GM21526 (cell line): ENCODE results near the gene NYAP2.

Experiments
- ATAC-seq: cut with Tn5 transposase; IDR thresholded peaks from one replicate; pipeline ENCODE4 v1.9.1; 2021; ENCODE audit warnings: moderate library complexity; ENCODE audit not compliant: unreplicated experiment, low FRiP score

NYAP2 gene

GRCh38 chr2:225472161-225472560, 72.7 kb downstream of the NYAP2 start:
- no peak for ATAC-seq

GRCh38 chr2:225479386-225479785, 79.9 kb downstream of the NYAP2 start:
- ATAC-seq, result no peak

GRCh38 chr2:225484751-225485150, 85.2 kb downstream of the NYAP2 start:
- ATAC-seq, result no peak

- ATAC-seq, result no peak
Observed at GRCh38 chr2:225486236-225486635, 86.7 kb downstream of the NYAP2 start.

- ATAC-seq, result no peak
Observed at GRCh38 chr2:225487878-225488416, 88.4 kb downstream of the NYAP2 start.

GRCh38 chr2:225488743-225489142, 89.2 kb downstream of the NYAP2 start:
- ATAC-seq, result no peak

- no peak for ATAC-seq
Observed at GRCh38 chr2:225493420-225494099, 94.0 kb downstream of the NYAP2 start.

GRCh38 chr2:225494100-225494459, 94.6 kb downstream of the NYAP2 start:
- ATAC-seq, result no peak

- ATAC-seq, result no peak
Observed at GRCh38 chr2:225495706-225496105, 96.2 kb downstream of the NYAP2 start.

GRCh38 chr2:225496568-225496967, 97.1 kb downstream of the NYAP2 start:
- no peak for ATAC-seq

- ATAC-seq, result no peak
Observed at GRCh38 chr2:225497166-225497565, 97.7 kb downstream of the NYAP2 start.

- no peak for ATAC-seq
Observed at GRCh38 chr2:225501022-225501421, 101.5 kb downstream of the NYAP2 start.

GRCh38 chr2:225502971-225503370, 103.5 kb downstream of the NYAP2 start:
- ATAC-seq, result no peak

- no peak for ATAC-seq
Observed at GRCh38 chr2:225510796-225511195, 111.3 kb downstream of the NYAP2 start.

GRCh38 chr2:225512469-225512868, 113.0 kb downstream of the NYAP2 start:
- no peak for ATAC-seq

GRCh38 chr2:225512876-225513540, 113.5 kb downstream of the NYAP2 start:
- ATAC-seq, result no peak

GRCh38 chr2:225515033-225515432, 115.5 kb downstream of the NYAP2 start:
- ATAC-seq, result no peak

GRCh38 chr2:225526760-225527390, 127.4 kb downstream of the NYAP2 start:
- no peak for ATAC-seq

GRCh38 chr2:225531559-225531958, 132.0 kb downstream of the NYAP2 start:
- ATAC-seq, result no peak

GRCh38 chr2:225532096-225532495, 132.6 kb downstream of the NYAP2 start:
- no peak for ATAC-seq

GRCh38 chr2:225534037-225534436, 134.5 kb downstream of the NYAP2 start:
- ATAC-seq, result no peak

GRCh38 chr2:225534697-225535096, 135.2 kb downstream of the NYAP2 start:
- no peak for ATAC-seq
